MM.1S (cell line): ENCODE data around the gene RXFP1.

Experiments used
- CTCF ChIP-seq: fragments of 300-600 bp; sonication (generic); IDR thresholded peaks from 2 replicates; pipeline ENCODE4 v1.5.1; 2016; ENCODE audit warnings: antibody characterized with exemption, low read length, mixed read lengths
- EZH2 ChIP-seq: fragments of 300-600 bp; sonication (generic); optimal IDR thresholded peaks from 2 replicates; pipeline ENCODE3; 2017; ENCODE audit warnings: low read depth, mild to moderate bottlenecking, antibody characterized with exemption, low read length, mixed read lengths
- EZH2phosphoT487 ChIP-seq: fragments of 300-600 bp; sonication (generic); IDR thresholded peaks from 2 replicates; pipeline ENCODE4 v1.6.1; 2018; ENCODE audit warnings: antibody characterized with exemption, low read length

- no peak for TF ChIP-seq CTCF
- TF ChIP-seq EZH2: no peak
- TF ChIP-seq EZH2phosphoT487: no peak
Observed at GRCh38 chr4:158656439-158656838, 134.8 kb downstream of the RXFP1 start.
